ENCODE measurements around the gene ADCY10. TPM values are rescaled to one million over a fixed set of nuclear protein-coding genes. Genes with fewer than 3 reads are reported as not detected.
A peak's percentile ranks its signal among the peaks of the same experiment; 100 is the strongest.

The ADCY10 gene
- total and polyA plus RNA-seq, 5 donors: 0.09 to 0.50 (median 0.29) TPM

DNA sequence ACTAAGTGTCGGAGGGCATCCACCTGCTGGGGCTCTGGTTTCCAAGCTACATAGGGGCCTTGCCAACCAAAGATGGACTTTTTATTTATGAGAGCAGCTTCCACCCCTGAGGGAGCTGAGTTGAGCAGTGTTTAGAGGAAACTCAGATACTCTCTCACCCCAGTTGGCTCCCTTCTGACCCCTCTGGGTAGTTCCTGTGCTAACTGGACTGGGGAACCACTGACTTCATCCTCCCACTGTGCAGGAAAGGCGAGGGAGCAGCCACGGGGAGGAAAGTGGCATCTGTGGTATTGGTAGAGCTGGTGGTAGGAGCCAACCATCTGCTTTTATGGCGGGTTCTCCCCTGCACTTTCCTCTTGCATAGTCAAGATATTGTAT is 121.8 kb downstream of the ADCY10 start:
- Histone ChIP-seq H3K9me3 (ENCODE audit: control insufficient read depth, low read length) (no peaks in the 10 kb centered on the region), H3K4me3 (ENCODE audit: low read length) (no peak overlapping the region), H3K4me1 (ENCODE audit: control insufficient read depth, insufficient read depth, low read length) (no peaks in the 10 kb centered on the region), H3K27me3 (ENCODE audit: control insufficient read depth, insufficient read depth) (no peaks in the 10 kb centered on the region), H3K27ac (ENCODE audit: low read length) (peak overlapping the region; percentile 73)
- DNase-seq (peak in 1 of 3 donors; percentile 21), ATAC-seq (peak in 1 of 2 donors; percentile 34)
- intact Hi-C loops (cut with DNase I): no loop called here
- 76% methylated on average over 4 of the region's 4 CpGs for WGBS

DNA sequence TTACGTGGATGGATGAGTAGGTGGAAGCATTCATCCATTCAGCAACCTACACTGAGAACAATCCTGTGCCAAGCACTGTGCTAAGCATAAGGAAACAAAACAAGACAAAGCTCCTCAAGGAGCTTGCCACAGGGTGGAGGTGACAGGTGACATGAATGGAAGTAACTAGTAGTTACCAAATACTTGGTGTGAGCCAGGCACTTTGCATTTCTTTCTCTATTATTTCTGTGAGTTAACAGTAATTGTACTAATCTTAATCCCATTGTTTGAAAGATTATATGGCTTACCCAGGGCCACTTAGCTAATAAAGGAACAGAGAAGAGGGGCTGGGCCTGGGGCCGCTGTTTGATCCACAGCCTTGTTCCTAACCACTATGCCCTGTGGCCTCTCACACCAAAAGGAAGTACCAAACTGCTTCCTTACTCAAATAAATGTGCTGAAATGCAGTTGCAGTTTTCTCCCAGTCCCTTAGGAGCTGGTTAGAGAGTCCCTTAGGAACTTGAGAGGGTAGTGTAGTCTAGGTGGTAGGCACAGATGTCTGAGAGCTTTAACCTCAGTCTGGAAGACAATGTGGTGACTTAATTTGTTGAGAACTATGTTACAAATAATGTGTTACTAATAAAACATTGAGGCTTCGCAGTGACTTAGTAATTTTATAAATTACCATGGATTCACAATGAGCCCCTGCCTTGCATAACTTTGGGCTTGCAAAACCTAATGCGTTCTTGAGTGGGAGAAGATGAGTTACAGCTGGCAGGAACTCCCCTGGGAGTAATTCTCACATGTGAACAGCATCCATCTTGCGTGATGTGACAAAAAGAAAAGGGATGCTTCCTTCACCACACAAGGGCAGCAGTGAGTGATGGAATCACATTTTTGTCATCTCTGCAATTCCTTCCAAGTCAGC is 122.4 kb downstream of the ADCY10 start:
- intact Hi-C loops (cut with DNase I): no loop called here
- Histone ChIP-seq H3K27me3 (ENCODE audit: control insufficient read depth, insufficient read depth) (no peaks in the 10 kb centered on the region), H3K27ac (ENCODE audit: low read length) (peak overlapping the region; percentile 32), H3K9me3 (ENCODE audit: control insufficient read depth, low read length) (no peaks in the 10 kb centered on the region), H3K4me1 (ENCODE audit: control insufficient read depth, insufficient read depth, low read length) (no peaks in the 10 kb centered on the region), H3K4me3 (ENCODE audit: low read length) (no peak overlapping the region)
- peak; percentile 13 to 56 for ATAC-seq
- peak in 2 of 3 donors; percentile 21 to 60 for DNase-seq
- 52% methylated on average over 5 of the region's 5 CpGs for WGBS

DNA sequence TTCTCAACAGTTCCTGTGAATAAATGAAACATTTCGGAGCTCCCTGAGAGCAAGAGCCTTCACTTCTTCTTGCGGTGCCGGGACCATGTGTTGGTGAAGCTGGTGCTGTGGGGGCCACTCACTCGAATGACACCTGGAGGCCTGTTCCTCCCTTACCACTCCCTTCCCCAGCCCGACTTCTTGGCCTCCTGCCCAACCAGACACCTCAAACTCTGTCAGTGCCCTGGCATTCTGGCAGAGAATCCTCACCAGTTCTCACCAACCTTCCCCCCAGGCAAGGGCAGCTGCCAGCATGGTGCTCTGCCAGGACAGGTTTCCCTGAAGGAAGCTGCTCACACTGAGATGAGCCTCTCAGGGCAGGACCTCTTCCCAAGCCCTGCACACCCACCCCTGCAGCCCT is 123.8 kb downstream of the ADCY10 start:
- Histone ChIP-seq H3K27ac (ENCODE audit: low read length) (no peak overlapping the region), H3K27me3 (ENCODE audit: control insufficient read depth, insufficient read depth) (no peaks in the 10 kb centered on the region), H3K9me3 (ENCODE audit: control insufficient read depth, low read length) (no peaks in the 10 kb centered on the region), H3K4me1 (ENCODE audit: control insufficient read depth, insufficient read depth, low read length) (no peaks in the 10 kb centered on the region), H3K4me3 (ENCODE audit: low read length) (no peak overlapping the region)
- ATAC-seq: peak in 1 of 2 donors; percentile 29
- peak in 2 of 3 donors; percentile 57 to 64 for DNase-seq
- 79% methylated on average over 5 of the region's 5 CpGs for WGBS
- intact Hi-C loops (cut with DNase I): no loop called here

DNA sequence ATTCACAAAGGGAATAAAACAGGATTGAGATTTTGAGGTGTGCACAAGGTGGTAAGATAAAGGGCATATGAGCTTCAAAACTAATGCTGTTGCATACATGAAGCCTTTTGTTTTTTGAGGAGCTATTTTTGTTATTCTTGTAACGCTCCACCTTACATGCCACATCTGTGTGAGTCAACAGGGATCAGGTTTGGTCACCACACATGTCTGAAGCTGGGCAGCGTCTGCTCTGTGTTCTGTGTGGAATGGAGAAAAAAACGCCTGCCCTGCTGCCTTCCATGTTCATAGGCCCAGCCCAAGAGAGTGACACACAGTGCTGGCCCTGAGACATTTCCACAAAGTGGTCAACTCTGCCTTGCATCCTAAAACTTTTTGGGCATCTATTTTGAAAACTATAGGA is 124.4 kb downstream of the ADCY10 start:
- Histone ChIP-seq H3K27ac (ENCODE audit: low read length) (no peak overlapping the region), H3K4me1 (ENCODE audit: control insufficient read depth, insufficient read depth, low read length) (no peaks in the 10 kb centered on the region), H3K27me3 (ENCODE audit: control insufficient read depth, insufficient read depth) (no peaks in the 10 kb centered on the region), H3K4me3 (ENCODE audit: low read length) (no peak overlapping the region), H3K9me3 (ENCODE audit: control insufficient read depth, low read length) (no peaks in the 10 kb centered on the region)
- no peak for DNase-seq
- ATAC-seq: no peak
- 94% methylated on average over 3 of the region's 3 CpGs for WGBS
- intact Hi-C loops (cut with DNase I): no loop called here

DNA sequence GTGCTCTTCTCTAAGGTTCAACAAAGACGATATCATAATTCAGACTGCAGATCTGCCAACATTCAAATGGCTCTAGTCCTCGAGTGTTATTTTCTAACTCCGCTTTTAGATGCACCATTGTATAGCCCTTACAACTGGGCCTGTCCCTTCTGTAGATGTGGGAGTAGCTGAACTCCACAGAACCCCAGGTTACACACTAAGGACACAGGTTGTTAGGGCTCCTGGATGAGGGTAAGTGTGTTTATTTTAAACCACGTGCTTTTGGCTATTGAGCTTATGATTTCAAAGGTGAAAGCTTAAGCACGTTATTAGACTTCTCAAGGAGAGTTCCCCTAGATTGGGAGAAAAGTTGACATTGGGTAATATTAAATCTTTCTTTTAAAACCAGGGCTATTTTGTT is 127.4 kb downstream of the ADCY10 start:
- no peaks in the 10 kb centered on the region for H3K4me1 ChIP-seq (ENCODE audit: control insufficient read depth, insufficient read depth, low read length)
- H3K4me3 ChIP-seq (ENCODE audit: low read length): no peak overlapping the region
- no peak overlapping the region for H3K27ac ChIP-seq (ENCODE audit: low read length)
- H3K27me3 ChIP-seq (ENCODE audit: control insufficient read depth, insufficient read depth): no peaks in the 10 kb centered on the region
- 95% methylated on average over 5 of the region's 5 CpGs for WGBS
- intact Hi-C loops (cut with DNase I): no loop called here
- no peak for ATAC-seq
- H3K9me3 ChIP-seq (ENCODE audit: control insufficient read depth, low read length): no peaks in the 10 kb centered on the region
- no peak for DNase-seq

DNA sequence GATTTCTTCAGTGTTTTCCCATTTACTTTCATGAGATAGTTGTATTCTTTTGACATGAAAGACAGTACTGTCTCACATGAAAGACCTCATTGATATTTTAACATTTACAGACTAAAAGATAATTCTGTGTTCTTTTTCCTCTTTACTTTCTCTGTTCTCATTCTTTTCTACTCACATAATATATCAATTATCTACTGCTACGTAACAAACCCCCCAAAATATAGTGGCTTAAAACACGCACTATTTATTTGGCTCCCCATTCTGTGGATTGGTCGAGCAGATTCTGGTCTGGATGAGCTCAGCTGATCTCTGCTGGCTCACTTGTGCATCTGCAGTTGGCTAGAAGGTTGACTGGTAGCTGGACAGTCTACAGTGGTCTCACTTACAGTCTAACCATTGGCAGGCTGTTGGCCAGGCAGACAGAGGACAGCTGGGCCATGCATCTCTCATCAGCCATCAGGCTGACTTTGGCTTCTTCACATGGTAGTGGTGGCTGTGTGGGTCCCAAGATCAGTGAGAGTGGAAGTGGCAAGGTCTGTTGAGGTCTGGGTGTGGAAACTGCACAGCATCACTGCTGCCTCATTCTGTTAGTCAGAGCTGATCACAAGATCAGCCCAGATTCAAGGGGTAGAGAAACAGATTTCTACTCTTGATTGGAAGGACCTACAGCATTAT is 128.9 kb downstream of the ADCY10 start:
- intact Hi-C loops (cut with DNase I): no loop called here
- H3K9me3 ChIP-seq (ENCODE audit: control insufficient read depth, low read length): no peaks in the 10 kb centered on the region
- H3K27me3 ChIP-seq (ENCODE audit: control insufficient read depth, insufficient read depth): no peaks in the 10 kb centered on the region
- WGBS: 87% methylated on average over 3 of the region's 3 CpGs
- ATAC-seq (peak in 1 of 2 donors; percentile 31), DNase-seq (no peak)
- no peaks in the 10 kb centered on the region for H3K4me1 ChIP-seq (ENCODE audit: control insufficient read depth, insufficient read depth, low read length)
- no peak overlapping the region for H3K27ac ChIP-seq (ENCODE audit: low read length)
- no peak overlapping the region for H3K4me3 ChIP-seq (ENCODE audit: low read length)

DNA sequence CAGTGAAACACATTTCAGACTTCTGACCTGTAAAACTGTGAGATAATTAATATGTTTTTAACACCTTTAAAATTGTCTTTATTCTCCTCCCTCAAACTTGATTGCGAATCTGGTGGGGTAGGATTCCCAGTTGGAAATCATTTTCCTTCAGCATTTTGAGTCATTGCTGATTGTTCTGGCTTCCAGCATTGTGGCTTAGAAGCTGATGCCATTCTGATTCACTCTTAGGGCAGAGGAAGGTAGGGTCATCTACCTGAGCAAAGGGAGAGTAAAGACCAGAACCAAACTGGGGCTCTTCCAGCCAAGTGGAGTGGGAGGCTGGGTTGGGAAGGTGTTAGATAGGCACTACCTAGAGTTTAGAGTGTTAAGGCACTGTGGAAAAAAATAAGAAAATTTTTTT is 131.0 kb downstream of the ADCY10 start:
- intact Hi-C loops (cut with DNase I): no loop called here
- Histone ChIP-seq H3K27ac (ENCODE audit: low read length) (no peak overlapping the region), H3K4me1 (ENCODE audit: control insufficient read depth, insufficient read depth, low read length) (no peaks in the 10 kb centered on the region), H3K4me3 (ENCODE audit: low read length) (no peak overlapping the region), H3K27me3 (ENCODE audit: control insufficient read depth, insufficient read depth) (no peaks in the 10 kb centered on the region), H3K9me3 (ENCODE audit: control insufficient read depth, low read length) (no peaks in the 10 kb centered on the region)
- no peak for DNase-seq
- no peak for ATAC-seq
- WGBS: 95% methylated on average over 1 of the region's 1 CpG

DNA sequence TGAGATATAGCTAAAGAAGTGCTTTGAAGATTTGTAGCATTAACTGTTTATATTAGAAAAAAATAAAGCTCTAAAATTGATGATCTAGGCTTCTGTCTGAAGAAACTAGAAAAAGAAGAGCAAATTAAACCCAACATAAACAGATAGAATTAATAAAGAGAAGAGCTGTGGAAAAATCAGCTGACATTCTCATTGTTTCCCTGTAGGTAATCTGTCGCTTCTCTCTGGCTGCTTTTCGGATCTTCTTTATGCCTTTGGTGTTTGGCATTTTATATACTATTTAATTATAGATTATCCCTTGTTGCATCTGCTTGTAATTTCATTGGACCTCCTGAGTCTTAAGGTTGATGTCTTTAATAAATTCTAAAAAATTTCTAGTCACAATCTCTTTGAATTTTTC is 132.4 kb downstream of the ADCY10 start:
- no peaks in the 10 kb centered on the region for H3K27me3 ChIP-seq (ENCODE audit: control insufficient read depth, insufficient read depth)
- H3K4me1 ChIP-seq (ENCODE audit: control insufficient read depth, insufficient read depth, low read length): no peaks in the 10 kb centered on the region
- H3K27ac ChIP-seq (ENCODE audit: low read length): no peak overlapping the region
- DNase-seq: no peak
- WGBS: 94% methylated on average over 2 of the region's 2 CpGs
- ATAC-seq: no peak
- intact Hi-C loops (cut with DNase I): no loop called here
- no peak overlapping the region for H3K4me3 ChIP-seq (ENCODE audit: low read length)
- no peaks in the 10 kb centered on the region for H3K9me3 ChIP-seq (ENCODE audit: control insufficient read depth, low read length)

DNA sequence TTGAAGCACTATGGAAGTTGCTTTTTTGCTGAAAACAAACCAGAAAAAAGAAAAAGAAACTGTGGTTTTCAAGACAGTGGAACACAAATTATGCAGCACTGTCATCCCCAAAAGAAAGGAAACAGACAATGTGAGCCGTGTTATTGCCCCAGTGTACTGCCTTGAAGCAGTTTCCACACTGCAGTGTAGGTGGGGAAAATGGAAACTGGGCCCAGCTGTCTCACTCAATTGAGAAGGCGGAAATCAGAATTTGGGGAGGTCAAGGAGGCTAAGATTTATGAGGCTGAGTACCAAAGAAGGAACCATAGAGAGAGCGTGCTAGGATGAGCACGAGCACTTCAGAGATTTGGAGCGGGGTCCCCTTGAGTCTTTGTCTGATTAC is 136.7 kb downstream of the ADCY10 start:
- Histone ChIP-seq H3K4me3 (ENCODE audit: low read length) (no peak overlapping the region), H3K27me3 (ENCODE audit: control insufficient read depth, insufficient read depth) (no peaks in the 10 kb centered on the region), H3K9me3 (ENCODE audit: control insufficient read depth, low read length) (no peaks in the 10 kb centered on the region), H3K4me1 (ENCODE audit: control insufficient read depth, insufficient read depth, low read length) (peaks cover 2% of the 10 kb centered on the region), H3K27ac (ENCODE audit: low read length) (no peak overlapping the region)
- intact Hi-C loops (cut with DNase I): no loop called here
- ATAC-seq (no peak), DNase-seq (no peak)
- WGBS: 98% methylated on average over 5 of the region's 5 CpGs

DNA sequence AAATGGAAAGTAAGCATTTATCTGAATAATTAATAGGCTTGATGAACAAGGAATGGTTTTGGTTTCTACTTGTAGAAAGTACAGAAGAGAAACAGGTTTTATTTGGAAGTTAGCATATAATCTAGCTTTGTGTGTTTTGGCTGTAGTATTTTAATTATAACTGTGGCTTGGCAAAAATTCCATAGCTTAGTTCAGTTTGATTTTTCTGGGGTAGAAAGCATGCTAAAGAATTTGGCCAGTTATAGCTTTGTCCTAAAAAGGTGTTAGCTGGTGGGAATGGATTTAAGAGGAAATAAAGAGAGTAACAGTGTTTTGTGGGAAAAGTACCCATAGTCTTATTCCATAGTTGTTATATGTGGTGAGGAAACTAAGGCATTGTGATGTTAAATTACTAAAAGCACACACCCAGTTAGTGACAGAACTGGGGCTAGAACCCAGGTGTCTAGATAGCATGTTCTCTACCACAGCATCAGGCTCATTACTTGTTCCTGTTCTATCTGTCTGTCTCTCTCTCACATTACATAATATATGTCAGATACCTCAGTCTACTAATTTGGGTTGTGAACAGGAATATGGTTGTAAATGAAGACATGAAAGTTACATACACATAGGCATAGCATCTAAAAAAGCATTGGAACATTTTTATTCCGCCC is 137.2 kb downstream of the ADCY10 start:
- Histone ChIP-seq H3K27ac (ENCODE audit: low read length) (no peak overlapping the region), H3K4me3 (ENCODE audit: low read length) (no peak overlapping the region), H3K9me3 (ENCODE audit: control insufficient read depth, low read length) (no peaks in the 10 kb centered on the region), H3K4me1 (ENCODE audit: control insufficient read depth, insufficient read depth, low read length) (peaks cover 2% of the 10 kb centered on the region), H3K27me3 (ENCODE audit: control insufficient read depth, insufficient read depth) (no peaks in the 10 kb centered on the region)
- 100% methylated on average over 1 of the region's 1 CpG for WGBS
- ATAC-seq: no peak
- intact Hi-C loops (cut with DNase I): no loop called here
- DNase-seq: no peak

DNA sequence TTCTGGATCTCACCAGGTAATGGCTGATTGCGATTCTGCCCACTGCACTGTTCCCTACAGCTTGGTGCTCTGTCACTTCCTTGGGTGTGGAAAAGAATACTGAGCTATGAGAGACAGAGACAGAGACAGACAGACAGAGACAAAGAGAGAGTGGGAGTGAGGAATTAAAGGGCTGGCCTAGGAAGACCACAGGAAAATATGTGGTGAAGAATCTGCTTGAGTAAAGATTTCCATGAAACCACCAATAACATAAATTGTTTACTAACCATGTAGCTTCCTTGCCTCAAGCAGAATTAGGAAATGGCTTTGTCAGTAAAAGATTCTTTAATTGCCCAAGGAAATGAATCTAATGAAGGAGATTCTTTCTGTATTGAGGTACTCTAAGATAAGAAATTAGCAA is 137.8 kb downstream of the ADCY10 start:
- DNase-seq (no peak), ATAC-seq (no peak)
- H3K9me3 ChIP-seq (ENCODE audit: control insufficient read depth, low read length): no peaks in the 10 kb centered on the region
- H3K4me3 ChIP-seq (ENCODE audit: low read length): no peak overlapping the region
- H3K27ac ChIP-seq (ENCODE audit: low read length): no peak overlapping the region
- 81% methylated on average over 1 of the region's 1 CpG for WGBS
- peaks cover 2% of the 10 kb centered on the region for H3K4me1 ChIP-seq (ENCODE audit: control insufficient read depth, insufficient read depth, low read length)
- no peaks in the 10 kb centered on the region for H3K27me3 ChIP-seq (ENCODE audit: control insufficient read depth, insufficient read depth)
- intact Hi-C loops (cut with DNase I): no loop called here
